HEK293 (cell line): ENCODE data around the gene PDE4B.

Experiments
- CTCF ChIA-PET: fragments of 350-600 bp; formaldehyde crosslinking; extraction: SDS; loops from one replicate; lab custom pipeline; 2021; ENCODE audit warnings: antibody characterized with exemption; lab: Yijun Ruan, JAX
- POLR2A ChIA-PET: fragments of 300-600 bp; formaldehyde crosslinking; extraction: SDS; loops from one replicate; lab custom pipeline; 2020; ENCODE audit warnings: antibody characterized with exemption, inconsistent platforms; lab: Yijun Ruan, JAX
- H3K27ac ChIP-seq: fragments of 200-500 bp; sonication (Bioruptor generic); 2 replicates; pipeline ENCODE4 v1.5.1; 2014; ENCODE audit warnings: low read depth, low read length, control low read depth, inconsistent platforms; ENCODE audit errors: extremely low read depth
- H3K36me3 ChIP-seq, 2 experiments: fragments of 200-500 bp in 1 of 2; sonication (Bioruptor generic) in 1 of 2; 1 replicate in 1 of 2; 2 replicates in 1 of 2; pipeline ENCODE4 v1.5.1; 2014 to 2017; ENCODE audit warnings: inconsistent platforms in 2 of 2, low read length in 2 of 2; ENCODE audit not compliant: control insufficient read depth in 2 of 2, insufficient read depth in 1 of 2
- H3K4me1 ChIP-seq: fragments of 200-500 bp; sonication (Bioruptor generic); 2 replicates; pipeline ENCODE4 v1.5.1; 2014; ENCODE audit warnings: mild to moderate bottlenecking, low read length, inconsistent platforms; ENCODE audit not compliant: control insufficient read depth, insufficient read depth
- H3K4me3 ChIP-seq: 2 replicates; pipeline ENCODE4 v1.5.1; 2011; ENCODE audit warnings: low read depth, mild to moderate bottlenecking, control low read depth, low read length, moderate library complexity
- H3K9me3 ChIP-seq: fragments of 200-500 bp; sonication (Bioruptor generic); 2 replicates; pipeline ENCODE4 v1.5.1; 2014; ENCODE audit warnings: low read depth, low read length, inconsistent platforms; ENCODE audit not compliant: control insufficient read depth, insufficient read depth
- ATF2 ChIP-seq: fragments of 450-650 bp; formaldehyde crosslinking; IDR thresholded peaks from 2 replicates; pipeline ENCODE4 v1.5.1; 2016; ENCODE audit warnings: missing biosample characterization, missing genetic modification characterization, low read depth
- HOXC10 ChIP-seq: sonication (generic); formaldehyde crosslinking; IDR thresholded peaks from 2 replicates; pipeline ENCODE4 v1.8.1; 2023; ENCODE audit warnings: mild to moderate bottlenecking, missing genetic modification reagents
- PATZ1 ChIP-seq: fragments of 450-650 bp; formaldehyde crosslinking; IDR thresholded peaks from 2 replicates; pipeline ENCODE4 v1.5.1; 2016; ENCODE audit warnings: missing biosample characterization, missing genetic modification characterization
- SALL2 ChIP-seq: fragments of 450-650 bp; formaldehyde crosslinking; IDR thresholded peaks from 2 replicates; pipeline ENCODE4 v1.5.0; 2017; ENCODE audit warnings: missing biosample characterization, mild to moderate bottlenecking, missing genetic modification characterization, borderline replicate concordance
- SP2 ChIP-seq: fragments of 450-650 bp; formaldehyde crosslinking; IDR thresholded peaks from 2 replicates; pipeline ENCODE4 v1.5.1; 2016; ENCODE audit warnings: missing biosample characterization, missing genetic modification characterization
- SP7 ChIP-seq: fragments of 450-650 bp; formaldehyde crosslinking; IDR thresholded peaks from 2 replicates; pipeline ENCODE4 v1.5.1; 2016; ENCODE audit warnings: missing biosample characterization, missing genetic modification characterization
- ZBTB10 ChIP-seq: fragments of 450-650 bp; formaldehyde crosslinking; IDR thresholded peaks from 2 replicates; pipeline ENCODE4 v1.5.1; 2016; ENCODE audit warnings: missing biosample characterization, missing genetic modification characterization
- ZBTB21 ChIP-seq: fragments of 450-650 bp; formaldehyde crosslinking; IDR thresholded peaks from 2 replicates; pipeline ENCODE4 v1.5.1; 2017; ENCODE audit warnings: missing biosample characterization, missing genetic modification characterization
- ZBTB6 ChIP-seq: fragments of 450-650 bp; formaldehyde crosslinking; IDR thresholded peaks from 2 replicates; pipeline ENCODE4 v1.5.1; 2017; ENCODE audit warnings: missing biosample characterization, missing genetic modification characterization
- ZFP41 ChIP-seq: fragments of 450-650 bp; formaldehyde crosslinking; IDR thresholded peaks from 2 replicates; pipeline ENCODE4 v1.5.1; 2016; ENCODE audit warnings: missing biosample characterization, missing genetic modification characterization, borderline replicate concordance
- ZNF221 ChIP-seq: fragments of 450-650 bp; formaldehyde crosslinking; IDR thresholded peaks from 2 replicates; pipeline ENCODE4 v1.5.1; 2017; ENCODE audit warnings: missing biosample characterization, missing genetic modification characterization, borderline replicate concordance
- ZNF23 ChIP-seq: fragments of 450-650 bp; formaldehyde crosslinking; IDR thresholded peaks from 2 replicates; pipeline ENCODE4 v1.5.1; 2016; ENCODE audit warnings: missing biosample characterization, missing genetic modification characterization, borderline replicate concordance
- ZNF26 ChIP-seq: fragments of 450-650 bp; formaldehyde crosslinking; IDR thresholded peaks from 2 replicates; pipeline ENCODE4 v1.5.1; 2016; ENCODE audit warnings: missing biosample characterization, missing genetic modification characterization
- ZNF274 ChIP-seq, 2 experiments: fragments of 200-500 bp in 1 of 2; fragments of 450-650 bp in 1 of 2; sonication (Bioruptor generic) in 1 of 2; formaldehyde crosslinking in 1 of 2; IDR thresholded peaks; 2 replicates each; pipeline versions ENCODE4 v1.5.1 to v1.6.1; 2014 to 2016; ENCODE audit warnings: borderline replicate concordance in 1 of 2, inconsistent platforms in 1 of 2, low read length in 1 of 2, missing biosample characterization in 1 of 2, missing genetic modification characterization in 1 of 2
- ZNF366 ChIP-seq: fragments of 450-650 bp; formaldehyde crosslinking; conservative IDR thresholded peaks from 2 replicates; pipeline ENCODE4 v1.5.1; 2016; ENCODE audit warnings: missing biosample characterization, missing genetic modification characterization
- ZNF391 ChIP-seq: fragments of 450-650 bp; formaldehyde crosslinking; IDR thresholded peaks from 2 replicates; pipeline ENCODE4 v1.5.1; 2016; ENCODE audit warnings: low read depth, missing biosample characterization, missing genetic modification characterization, borderline replicate concordance
- ZNF501 ChIP-seq: fragments of 450-650 bp; formaldehyde crosslinking; IDR thresholded peaks from 2 replicates; pipeline ENCODE4 v1.5.1; 2016; ENCODE audit warnings: missing biosample characterization, missing genetic modification characterization
- ZNF555 ChIP-seq: fragments of 450-650 bp; formaldehyde crosslinking; conservative IDR thresholded peaks from 2 replicates; pipeline ENCODE4 v1.5.1; 2017; ENCODE audit warnings: missing biosample characterization, mild to moderate bottlenecking, missing genetic modification characterization, inconsistent platforms
- ZNF558 ChIP-seq: fragments of 450-650 bp; formaldehyde crosslinking; IDR thresholded peaks from 2 replicates; pipeline ENCODE4 v1.5.1; 2016; ENCODE audit warnings: missing biosample characterization, missing genetic modification characterization
- ZNF670 ChIP-seq: fragments of 450-650 bp; formaldehyde crosslinking; IDR thresholded peaks from 2 replicates; pipeline ENCODE4 v1.5.1; 2016; ENCODE audit warnings: missing biosample characterization, missing genetic modification characterization, low read depth
- ZNF677 ChIP-seq: fragments of 450-650 bp; IDR thresholded peaks from 2 replicates; pipeline ENCODE4 v1.5.0; 2018; ENCODE audit warnings: missing biosample characterization, mild to moderate bottlenecking, missing genetic modification characterization, moderate library complexity
- ZNF747 ChIP-seq: fragments of 450-650 bp; formaldehyde crosslinking; IDR thresholded peaks from 2 replicates; pipeline ENCODE4 v1.5.1; 2016; ENCODE audit warnings: missing biosample characterization, missing genetic modification characterization
- ZNF768 ChIP-seq: fragments of 450-650 bp; formaldehyde crosslinking; IDR thresholded peaks from 2 replicates; pipeline ENCODE4 v1.5.1; 2018; ENCODE audit warnings: missing biosample characterization, mild to moderate bottlenecking, missing genetic modification characterization
- ZNF792 ChIP-seq: fragments of 450-650 bp; formaldehyde crosslinking; IDR thresholded peaks from 2 replicates; pipeline ENCODE4 v1.5.1; 2016; ENCODE audit warnings: missing biosample characterization, missing genetic modification characterization
- ZNF837 ChIP-seq: fragments of 450-650 bp; formaldehyde crosslinking; IDR thresholded peaks from 2 replicates; pipeline ENCODE4 v1.5.1; 2016; ENCODE audit warnings: missing biosample characterization, missing genetic modification characterization
- ZNF843 ChIP-seq: fragments of 450-650 bp; formaldehyde crosslinking; IDR thresholded peaks from 2 replicates; pipeline ENCODE4 v1.5.1; 2016; ENCODE audit warnings: missing biosample characterization, missing genetic modification characterization

The PDE4B gene

GRCh38 chr1:66342707-66343106, 550.0 kb downstream of the PDE4B start:
- H3K36me3 ChIP-seq = no peaks in the 10 kb centered on the region
- H3K9me3 ChIP-seq = no peaks in the 10 kb centered on the region
- CTCF ChIA-PET = interaction anchor here (1.1 to 1.7 kb wide), 4 partner anchors 9 to 103 kb away, joined by 3 to 6 read pairs (median 6); no protein-coding TSS in a partner anchor
- TF ChIP-seq SALL2 (no peak), ZNF23 (tag by site-specific recombination) (no peak), ZNF670 (tag by site-specific recombination) (no peak), ZNF768 (no peak), ZNF555 (tag by site-specific recombination) (no peak), ZNF26 (tag by site-specific recombination) (no peak), SP2 (tag by site-specific recombination) (no peak), PATZ1 (tag by site-specific recombination) (no peak), ZFP41 (no peak), ZNF843 (tag by site-specific recombination) (no peak), ZNF792 (no peak), ZBTB21 (tag by site-specific recombination) (no peak), ZNF837 (no peak), ZNF747 (no peak), ZBTB10 (tag by site-specific recombination) (no peak), ZNF366 (no peak), ZNF677 (tag by site-specific recombination) (no peak), ZNF221 (tag by site-specific recombination) (no peak)
- POLR2A ChIA-PET = no interaction called here
- no peak overlapping the region for H3K4me3 ChIP-seq
- no peak overlapping the region for H3K27ac ChIP-seq
- no peaks in the 10 kb centered on the region for H3K4me1 ChIP-seq

- no peak for TF ChIP-seq ZNF558 (tag by site-specific recombination)
- no peak for TF ChIP-seq ZNF274 (IDR thresholded peaks at IDR 0.05; ENCODE audit: low read length)
- no peak for TF ChIP-seq ZNF274 (tag by site-specific recombination; IDR thresholded peaks at IDR 0.05; ENCODE audit: borderline replicate concordance)
- no peak for TF ChIP-seq ZBTB6 (tag by site-specific recombination)
- TF ChIP-seq ATF2 (tag by site-specific recombination) = no peak
- TF ChIP-seq SP7 (tag by site-specific recombination) = no peak
- no peak for TF ChIP-seq ZNF23 (tag by site-specific recombination)
- TF ChIP-seq ZNF391 (tag by site-specific recombination) = no peak
- TF ChIP-seq HOXC10 = no peak
- TF ChIP-seq ZNF501 (tag by site-specific recombination) = no peak
- TF ChIP-seq, all 188 proteins: peak for 0
- Histone ChIP-seq H3K4me1 (no peaks in the 10 kb centered on the region), H3K36me3 (no peaks in the 10 kb centered on the region), H3K4me3 (no peak overlapping the region), H3K27ac (no peak overlapping the region), H3K9me3 (no peaks in the 10 kb centered on the region)
- ChIA-PET CTCF (interaction anchor here (0.6 to 1.9 kb wide), 5 partner anchors 11 to 1869 kb away, joined by 4 to 6 read pairs (median 5); no protein-coding TSS in a partner anchor), POLR2A (no interaction called here)
Measured at GRCh38 chr1:66343569-66344325, 551.1 kb downstream of the PDE4B start.
